ENCODE measurements around the gene SHANK1.

SHANK1 gene

DNA sequence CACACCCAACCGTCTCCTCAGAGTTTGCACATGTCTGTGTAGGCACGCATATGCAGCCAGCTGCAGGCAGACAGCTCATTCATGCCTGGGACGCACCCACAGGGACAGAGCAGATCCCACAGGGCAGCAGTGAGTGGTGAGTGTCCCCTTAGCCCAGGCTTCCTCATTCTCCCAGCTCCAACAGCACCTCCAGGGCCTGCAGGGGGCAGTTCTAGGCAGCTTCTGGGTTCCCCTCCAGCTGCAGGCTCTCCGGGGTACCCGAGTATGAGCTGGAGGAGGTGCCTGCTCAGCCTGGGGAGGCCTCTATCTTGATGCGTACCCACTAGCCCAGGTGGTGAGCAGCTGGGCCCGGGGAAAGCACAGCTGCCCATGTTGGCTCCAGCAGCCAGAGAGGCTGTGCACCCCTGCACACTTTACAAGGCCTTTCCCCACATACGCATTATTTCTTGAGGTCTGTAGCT is 1.3 kb upstream of the SHANK1 start:
- Histone ChIP-seq H3K4me2 (ENCODE audit: low read depth, low read length, poor library complexity, severe bottlenecking) (no peak overlapping the region), H2AFZ (ENCODE audit: low read length) (no peak overlapping the region), H3K4me3 (ENCODE audit: low read length, poor library complexity, severe bottlenecking) (no peak overlapping the region), H3K9ac (ENCODE audit: low read depth, low read length, poor library complexity, severe bottlenecking) (no peak overlapping the region), H3K9me3 (ENCODE audit: insufficient read depth, low read depth, low read length) (no peaks in the 10 kb centered on the region), H3K9me2 (replicated peaks; ENCODE audit: low read depth, low read length) (no peaks in the 10 kb centered on the region), H3K36me3 (ENCODE audit: insufficient read depth, low read length) (no peaks in the 10 kb centered on the region), H3K27me3 (ENCODE audit: insufficient read depth, low read length, poor library complexity, severe bottlenecking) (no peaks in the 10 kb centered on the region), H3K79me2 (ENCODE audit: insufficient read depth, low read length) (peaks cover 8% of the 10 kb centered on the region; the same call in 1 of the 2 replicates), H3K4me1 (ENCODE audit: insufficient read depth, low read length, poor library complexity, severe bottlenecking) (no peaks in the 10 kb centered on the region), H3F3A (ENCODE audit: low read depth) (no peaks in the 10 kb centered on the region), H4K20me1 (ENCODE audit: insufficient read depth, low read length, poor library complexity, severe bottlenecking) (no peaks in the 10 kb centered on the region)
- TF ChIP-seq EZH2phosphoT487 (IDR thresholded peaks at IDR 0.05; ENCODE audit: borderline replicate concordance): no peak
- TF ChIP-seq, protein P1, sequence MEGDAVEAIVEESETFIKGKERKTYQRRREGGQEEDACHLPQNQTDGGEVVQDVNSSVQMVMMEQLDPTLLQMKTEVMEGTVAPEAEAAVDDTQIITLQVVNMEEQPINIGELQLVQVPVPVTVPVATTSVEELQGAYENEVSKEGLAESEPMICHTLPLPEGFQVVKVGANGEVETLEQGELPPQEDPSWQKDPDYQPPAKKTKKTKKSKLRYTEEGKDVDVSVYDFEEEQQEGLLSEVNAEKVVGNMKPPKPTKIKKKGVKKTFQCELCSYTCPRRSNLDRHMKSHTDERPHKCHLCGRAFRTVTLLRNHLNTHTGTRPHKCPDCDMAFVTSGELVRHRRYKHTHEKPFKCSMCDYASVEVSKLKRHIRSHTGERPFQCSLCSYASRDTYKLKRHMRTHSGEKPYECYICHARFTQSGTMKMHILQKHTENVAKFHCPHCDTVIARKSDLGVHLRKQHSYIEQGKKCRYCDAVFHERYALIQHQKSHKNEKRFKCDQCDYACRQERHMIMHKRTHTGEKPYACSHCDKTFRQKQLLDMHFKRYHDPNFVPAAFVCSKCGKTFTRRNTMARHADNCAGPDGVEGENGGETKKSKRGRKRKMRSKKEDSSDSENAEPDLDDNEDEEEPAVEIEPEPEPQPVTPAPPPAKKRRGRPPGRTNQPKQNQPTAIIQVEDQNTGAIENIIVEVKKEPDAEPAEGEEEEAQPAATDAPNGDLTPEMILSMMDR (conservative IDR thresholded peaks at IDR 0.05; ENCODE audit: low read length): no peak

DNA sequence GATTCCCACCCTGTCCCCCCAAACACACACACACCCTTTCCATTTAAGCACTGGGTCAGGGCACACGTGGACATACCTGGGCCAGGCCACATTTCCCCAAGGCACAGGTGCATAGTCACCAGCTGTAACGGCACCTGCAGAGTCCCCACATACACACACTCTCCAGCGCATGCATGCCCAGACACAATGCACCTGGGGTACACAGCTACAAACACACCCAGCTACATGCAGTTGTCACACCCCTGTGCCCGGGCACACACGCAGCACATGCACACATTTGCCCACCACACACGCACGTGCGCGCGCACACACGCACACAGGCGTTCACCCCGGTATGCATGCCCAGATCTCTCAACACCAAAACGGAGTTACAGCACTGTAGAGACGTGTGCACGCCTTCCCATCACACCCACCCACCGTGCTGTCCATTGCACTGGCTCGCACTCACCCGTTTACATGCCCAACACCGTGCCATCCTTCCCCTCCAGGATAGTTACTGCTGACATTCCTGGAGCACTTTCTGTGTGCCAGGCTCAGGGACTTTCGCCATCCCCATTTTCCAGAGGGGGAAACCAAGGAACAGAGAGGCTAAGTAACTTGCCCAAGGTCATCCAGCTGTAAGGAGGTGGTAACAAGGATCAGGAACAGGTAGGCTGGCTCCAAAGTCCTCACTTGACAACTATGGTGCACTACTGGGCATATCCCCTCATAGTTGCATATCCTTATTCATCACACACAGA is 749 bp upstream of the SHANK1 start:
- H3K36me3 ChIP-seq (ENCODE audit: insufficient read depth, low read length): no peaks in the 10 kb centered on the region
- H3K4me2 ChIP-seq (ENCODE audit: low read depth, low read length, poor library complexity, severe bottlenecking): no peak overlapping the region

DNA sequence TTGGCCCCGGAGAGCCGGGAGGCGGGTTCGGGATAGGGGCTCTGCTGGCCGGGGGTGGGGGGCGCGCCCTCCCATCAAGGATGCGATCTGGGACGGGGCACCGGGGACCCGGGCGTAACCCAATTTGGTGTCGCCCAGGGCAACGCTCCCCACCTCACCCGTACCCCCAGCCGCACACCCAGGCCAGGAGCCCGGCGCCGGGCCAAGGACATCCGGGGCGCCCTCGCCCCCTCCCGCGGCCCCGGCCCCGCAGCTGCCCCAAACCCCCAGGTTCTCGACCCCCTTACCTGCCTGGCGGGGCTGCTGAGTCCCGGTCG is 525 bp downstream of the SHANK1 start:
- Histone ChIP-seq H3K9ac (ENCODE audit: low read depth, low read length, poor library complexity, severe bottlenecking) (no peak overlapping the region), H3K36me3 (ENCODE audit: insufficient read depth, low read length) (no peaks in the 10 kb centered on the region), H3K27me3 (ENCODE audit: insufficient read depth, low read length, poor library complexity, severe bottlenecking) (no peaks in the 10 kb centered on the region), H4K20me1 (ENCODE audit: insufficient read depth, low read length, poor library complexity, severe bottlenecking) (no peaks in the 10 kb centered on the region), H3K9me3 (ENCODE audit: insufficient read depth, low read depth, low read length) (no peaks in the 10 kb centered on the region), H3K4me3 (ENCODE audit: low read length, poor library complexity, severe bottlenecking) (peak overlapping the region; percentile 38), H3F3A (ENCODE audit: low read depth) (no peaks in the 10 kb centered on the region), H3K79me2 (ENCODE audit: insufficient read depth, low read length) (no peaks in the 10 kb centered on the region), H2AFZ (ENCODE audit: low read length) (no peak overlapping the region), H3K4me2 (ENCODE audit: low read depth, low read length, poor library complexity, severe bottlenecking) (no peak overlapping the region), H3K9me2 (replicated peaks; ENCODE audit: low read depth, low read length) (no peaks in the 10 kb centered on the region), H3K4me1 (ENCODE audit: insufficient read depth, low read length, poor library complexity, severe bottlenecking) (no peaks in the 10 kb centered on the region)
- TF ChIP-seq, protein P1 (conservative IDR thresholded peaks at IDR 0.05; ENCODE audit: low read length): no peak
- TF ChIP-seq EZH2phosphoT487 (IDR thresholded peaks at IDR 0.05; ENCODE audit: borderline replicate concordance): no peak

More for the DNA sequence above, 749 bp upstream of the SHANK1 start:
- no peaks in the 10 kb centered on the region for H4K20me1 ChIP-seq (ENCODE audit: insufficient read depth, low read length, poor library complexity, severe bottlenecking)
- H3K9me3 ChIP-seq (ENCODE audit: insufficient read depth, low read depth, low read length): no peaks in the 10 kb centered on the region
- no peaks in the 10 kb centered on the region for H3K27me3 ChIP-seq (ENCODE audit: insufficient read depth, low read length, poor library complexity, severe bottlenecking)
- no peak overlapping the region for H2AFZ ChIP-seq (ENCODE audit: low read length)
- H3K4me1 ChIP-seq (ENCODE audit: insufficient read depth, low read length, poor library complexity, severe bottlenecking): no peaks in the 10 kb centered on the region
- no peaks in the 10 kb centered on the region for H3K9me2 ChIP-seq (replicated peaks; ENCODE audit: low read depth, low read length)
- H3K79me2 ChIP-seq (ENCODE audit: insufficient read depth, low read length): peaks cover 2% of the 10 kb centered on the region; the same call in 1 of the 2 replicates
- no peak overlapping the region for H3K4me3 ChIP-seq (ENCODE audit: low read length, poor library complexity, severe bottlenecking)
- TF ChIP-seq, protein P1 (conservative IDR thresholded peaks at IDR 0.05; ENCODE audit: low read length): no peak
- no peak for TF ChIP-seq EZH2phosphoT487 (IDR thresholded peaks at IDR 0.05; ENCODE audit: borderline replicate concordance)
- H3K9ac ChIP-seq (ENCODE audit: low read depth, low read length, poor library complexity, severe bottlenecking): no peak overlapping the region
- H3F3A ChIP-seq (ENCODE audit: low read depth): no peaks in the 10 kb centered on the region
